ENCODE results near the gene PLCL2.

DNA sequence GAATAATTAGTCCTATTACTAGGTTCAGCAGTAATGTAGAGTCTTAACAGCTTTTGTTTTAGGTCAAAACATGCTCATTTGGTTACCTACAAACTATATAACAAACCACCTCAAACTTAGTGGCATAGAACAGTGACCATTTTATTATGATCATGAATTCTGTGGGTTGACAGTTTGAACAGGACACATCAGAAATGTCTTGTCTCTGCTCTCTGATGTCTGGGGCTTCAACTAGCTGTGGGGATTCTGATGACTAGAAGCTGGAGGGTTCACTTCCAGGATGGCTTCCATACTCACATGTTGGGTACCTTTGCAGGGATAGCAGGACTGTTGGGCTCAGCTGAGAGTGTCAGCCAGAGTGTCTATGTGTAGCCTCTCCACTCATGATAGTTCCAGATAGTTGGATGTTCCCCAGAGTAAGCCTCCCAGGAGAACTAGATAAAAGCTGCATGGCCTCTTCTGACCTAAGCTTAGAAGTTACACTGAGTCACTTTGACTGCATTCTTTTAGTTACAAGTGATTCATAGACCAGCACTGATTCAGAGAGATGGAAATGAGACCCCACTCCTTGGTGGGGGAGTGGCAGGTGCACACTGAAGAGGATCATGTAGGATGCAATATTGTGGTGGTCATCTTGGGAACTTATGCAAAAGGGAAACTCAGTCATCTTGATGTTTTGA is 32.6 kb downstream of the PLCL2 start:
- TF ChIP-seq EZH2 (IDR thresholded peaks at IDR 0.05; ENCODE audit: borderline replicate concordance, low read depth, low read length, poor library complexity, severe bottlenecking) = no peak
- TF ChIP-seq, protein P1, sequence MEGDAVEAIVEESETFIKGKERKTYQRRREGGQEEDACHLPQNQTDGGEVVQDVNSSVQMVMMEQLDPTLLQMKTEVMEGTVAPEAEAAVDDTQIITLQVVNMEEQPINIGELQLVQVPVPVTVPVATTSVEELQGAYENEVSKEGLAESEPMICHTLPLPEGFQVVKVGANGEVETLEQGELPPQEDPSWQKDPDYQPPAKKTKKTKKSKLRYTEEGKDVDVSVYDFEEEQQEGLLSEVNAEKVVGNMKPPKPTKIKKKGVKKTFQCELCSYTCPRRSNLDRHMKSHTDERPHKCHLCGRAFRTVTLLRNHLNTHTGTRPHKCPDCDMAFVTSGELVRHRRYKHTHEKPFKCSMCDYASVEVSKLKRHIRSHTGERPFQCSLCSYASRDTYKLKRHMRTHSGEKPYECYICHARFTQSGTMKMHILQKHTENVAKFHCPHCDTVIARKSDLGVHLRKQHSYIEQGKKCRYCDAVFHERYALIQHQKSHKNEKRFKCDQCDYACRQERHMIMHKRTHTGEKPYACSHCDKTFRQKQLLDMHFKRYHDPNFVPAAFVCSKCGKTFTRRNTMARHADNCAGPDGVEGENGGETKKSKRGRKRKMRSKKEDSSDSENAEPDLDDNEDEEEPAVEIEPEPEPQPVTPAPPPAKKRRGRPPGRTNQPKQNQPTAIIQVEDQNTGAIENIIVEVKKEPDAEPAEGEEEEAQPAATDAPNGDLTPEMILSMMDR (conservative IDR thresholded peaks at IDR 0.05; ENCODE audit: low read depth, low read length) = no peak
